Coronary artery (tissue), 2 donors: Measurements from ENCODE around the gene SH3GL1.

Source experiments
- DNase-seq: peaks from one replicate; pipeline ENCODE4 v3.0.0-alpha.2; 2017; ENCODE audit warnings: low spot score
- H3K27ac ChIP-seq, 2 donors: fragments of 200-600 bp; sonication (generic); one replicate each; pipeline ENCODE4 v1.5.1; 2016 to 2019
- H3K4me3 ChIP-seq: fragments of 200-600 bp; sonication (generic); 2 replicates; pipeline ENCODE4 v1.5.1; 2016; ENCODE audit warnings: mild to moderate bottlenecking, moderate library complexity
- TF ChIP-seq, protein P1 (sequence below): fragments of 200-600 bp; sonication (generic); IDR thresholded peaks from one replicate; pipeline ENCODE4 v1.5.1; 2019; ENCODE audit warnings: antibody characterized with exemption

SH3GL1 gene, protein sequence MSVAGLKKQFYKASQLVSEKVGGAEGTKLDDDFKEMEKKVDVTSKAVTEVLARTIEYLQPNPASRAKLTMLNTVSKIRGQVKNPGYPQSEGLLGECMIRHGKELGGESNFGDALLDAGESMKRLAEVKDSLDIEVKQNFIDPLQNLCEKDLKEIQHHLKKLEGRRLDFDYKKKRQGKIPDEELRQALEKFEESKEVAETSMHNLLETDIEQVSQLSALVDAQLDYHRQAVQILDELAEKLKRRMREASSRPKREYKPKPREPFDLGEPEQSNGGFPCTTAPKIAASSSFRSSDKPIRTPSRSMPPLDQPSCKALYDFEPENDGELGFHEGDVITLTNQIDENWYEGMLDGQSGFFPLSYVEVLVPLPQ

GRCh38 chr19:4400135-4400936 is at the start of gene SH3GL1:
TSS of gene SH3GL1 (minus strand) at chr19:4400547. CDS start at chr19:4400368, 179 bp downstream.
- TF ChIP-seq, protein P1, sequence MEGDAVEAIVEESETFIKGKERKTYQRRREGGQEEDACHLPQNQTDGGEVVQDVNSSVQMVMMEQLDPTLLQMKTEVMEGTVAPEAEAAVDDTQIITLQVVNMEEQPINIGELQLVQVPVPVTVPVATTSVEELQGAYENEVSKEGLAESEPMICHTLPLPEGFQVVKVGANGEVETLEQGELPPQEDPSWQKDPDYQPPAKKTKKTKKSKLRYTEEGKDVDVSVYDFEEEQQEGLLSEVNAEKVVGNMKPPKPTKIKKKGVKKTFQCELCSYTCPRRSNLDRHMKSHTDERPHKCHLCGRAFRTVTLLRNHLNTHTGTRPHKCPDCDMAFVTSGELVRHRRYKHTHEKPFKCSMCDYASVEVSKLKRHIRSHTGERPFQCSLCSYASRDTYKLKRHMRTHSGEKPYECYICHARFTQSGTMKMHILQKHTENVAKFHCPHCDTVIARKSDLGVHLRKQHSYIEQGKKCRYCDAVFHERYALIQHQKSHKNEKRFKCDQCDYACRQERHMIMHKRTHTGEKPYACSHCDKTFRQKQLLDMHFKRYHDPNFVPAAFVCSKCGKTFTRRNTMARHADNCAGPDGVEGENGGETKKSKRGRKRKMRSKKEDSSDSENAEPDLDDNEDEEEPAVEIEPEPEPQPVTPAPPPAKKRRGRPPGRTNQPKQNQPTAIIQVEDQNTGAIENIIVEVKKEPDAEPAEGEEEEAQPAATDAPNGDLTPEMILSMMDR: peak; percentile 89
- H3K27ac ChIP-seq: peak within 1 kb of the TSS; percentile 92 to 97
- DNase-seq: peak; percentile 94
- peak within 1 kb of the TSS; percentile 98 for H3K4me3 ChIP-seq

- Histone ChIP-seq H3K4me3 (no peak overlapping the region), H3K27ac (no peak overlapping the region)
- DNase-seq: no peak
- TF ChIP-seq, protein P1: no peak
Observed at GRCh38 chr19:4449639-4450028, 49.3 kb upstream of the SH3GL1 start.

DNA sequence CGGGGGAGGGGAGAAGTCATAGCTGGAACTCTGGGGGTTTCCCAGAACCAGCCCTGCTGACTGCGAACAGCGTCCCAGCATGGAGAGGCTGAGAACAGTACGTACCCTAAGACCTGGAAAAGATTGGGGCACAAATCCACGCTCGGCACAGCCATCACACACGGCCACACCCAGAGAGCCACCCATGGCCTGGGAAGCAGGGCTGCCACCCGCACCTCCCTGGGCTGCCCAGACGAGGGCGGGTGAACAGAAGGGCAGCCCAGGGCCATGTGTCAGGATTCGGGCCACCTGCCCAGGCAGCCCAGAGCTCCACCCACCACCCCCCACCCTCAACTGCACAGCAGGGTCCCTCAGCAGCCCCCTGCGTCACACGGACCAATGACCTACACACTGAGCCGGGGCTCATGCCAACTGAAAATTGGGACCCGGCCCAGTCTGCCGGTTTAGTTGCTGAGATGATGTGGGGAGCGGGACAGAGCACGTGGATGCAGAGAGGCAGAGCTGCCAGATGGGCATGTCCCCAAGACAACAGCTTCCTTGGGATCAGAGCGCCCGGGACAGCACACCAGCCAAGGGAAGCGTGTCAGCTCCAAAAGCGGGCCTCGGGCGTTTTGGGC is 48.8 kb upstream of the SH3GL1 start:
- Histone ChIP-seq H3K4me3 (no peak overlapping the region), H3K27ac (no peak overlapping the region)
- TF ChIP-seq, protein P1: no peak
- no peak for DNase-seq

GRCh38 chr19:4448147-4448985 is 48.0 kb upstream of the SH3GL1 start:
- no peak overlapping the region for H3K27ac ChIP-seq
- no peak overlapping the region for H3K4me3 ChIP-seq
- DNase-seq: no peak
- TF ChIP-seq, protein P1: no peak

DNA sequence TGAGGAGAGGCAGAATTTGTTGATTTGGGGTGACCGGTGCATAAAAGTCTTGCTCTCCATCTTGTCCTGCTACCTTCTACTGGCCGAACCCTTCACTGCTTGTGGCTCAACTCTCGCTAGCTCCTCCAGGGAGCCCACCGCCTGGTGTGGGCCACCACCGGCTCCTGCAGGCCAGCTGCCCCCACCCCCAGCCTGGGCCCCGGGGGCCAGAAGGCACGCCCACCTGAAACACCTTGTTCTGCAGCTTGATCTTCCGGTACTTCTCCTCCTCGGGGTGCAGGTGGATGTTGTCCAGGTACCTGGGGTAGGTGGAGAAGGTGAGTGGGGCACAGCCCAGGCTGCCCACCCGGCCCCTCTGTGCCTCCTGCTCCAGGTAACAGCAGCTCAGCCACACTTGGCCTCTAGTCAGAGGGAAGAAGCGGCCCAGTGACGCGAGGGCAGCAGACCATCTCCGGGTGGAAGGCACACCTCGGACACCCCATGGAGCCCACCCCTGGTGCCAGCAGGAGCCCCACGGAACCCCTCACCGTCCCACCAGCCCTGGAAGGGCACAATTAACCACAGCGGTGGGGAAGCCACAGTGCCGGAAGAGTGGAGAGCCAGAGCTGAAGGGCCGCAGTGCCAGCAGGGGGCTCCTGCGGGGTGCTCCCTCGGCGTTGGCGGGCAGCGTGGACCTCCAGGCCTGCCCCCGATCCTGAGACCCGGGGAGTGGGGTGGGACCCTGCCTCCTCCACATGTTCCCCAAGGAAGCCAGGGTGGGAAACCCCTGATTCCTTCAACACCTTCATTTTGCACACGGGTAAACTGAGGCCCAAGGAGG is 47.2 kb upstream of the SH3GL1 start:
- H3K27ac ChIP-seq: no peak overlapping the region
- no peak for DNase-seq
- H3K4me3 ChIP-seq: no peak overlapping the region
- TF ChIP-seq, protein P1: no peak
